Caco-2 (cell line): ENCODE results near the gene PRAF2. TPM values are rescaled to one million over a fixed set of nuclear protein-coding genes. Genes with fewer than 3 reads are reported as not detected.
A peak's percentile ranks its signal among the peaks of the same experiment; 100 is the strongest.

Experiments used
- BruUV-seq: library from RNA; stranded (reverse); fragments of 400-500 nt; replicated peaks from 2 replicates; lab custom pipeline; 2021; lab: Mats Ljungman, UMichigan
- CTCF ChIA-PET: fragments of 300-600 bp; sonication (Branson Sonifier 250); formaldehyde crosslinking; loops from one replicate; lab custom pipeline; 2022; ENCODE audit warnings: antibody characterized with exemption; lab: Charles Lee
- POLR2A ChIA-PET: fragments of 300-600 bp; sonication (Branson Sonifier 250); formaldehyde crosslinking; loops from one replicate; lab custom pipeline; 2022; ENCODE audit warnings: antibody characterized with exemption; lab: Charles Lee
- DNase-seq, 2 experiments: peaks; one replicate each; pipeline versions ENCODE4 v3.0.0 to v3.0.0-alpha.2; 2020 to 2022
- H3K27me3 ChIP-seq: replicated peaks from 2 replicates; pipeline ENCODE4 v1.6.0; 2011; ENCODE audit warnings: low read length; ENCODE audit not compliant: control insufficient read depth, insufficient read depth
- H3K36me3 ChIP-seq: 2 replicates; pipeline ENCODE4 v1.5.1; 2011; ENCODE audit warnings: low read length; ENCODE audit not compliant: control insufficient read depth, insufficient read depth
- H3K4me1 ChIP-seq: fragments of 250-450 bp; sonication (Bioruptor Pico); 2 replicates; pipeline ENCODE4 v1.5.1; 2020; ENCODE audit warnings: mild to moderate bottlenecking
- H3K4me3 ChIP-seq: 2 replicates; pipeline ENCODE4 v1.5.1; 2011; ENCODE audit warnings: low read depth, mild to moderate bottlenecking, control low read depth, low read length
- H3K9me3 ChIP-seq: fragments of 250-450 bp; sonication (Bioruptor Pico); 2 replicates; pipeline ENCODE4 v1.5.1; 2020; ENCODE audit warnings: mild to moderate bottlenecking, moderate library complexity
- H3K27ac Mint-ChIP-seq: one replicate; pipeline ENCODE4 v1.8.0; 2022; ENCODE audit warnings: mixed read lengths; ENCODE audit not compliant: unreplicated experiment
- H3K27me3 Mint-ChIP-seq: one replicate; pipeline ENCODE4 v1.8.0; 2022; ENCODE audit warnings: mixed read lengths; ENCODE audit not compliant: insufficient read depth, unreplicated experiment
- H3K36me3 Mint-ChIP-seq: one replicate; pipeline ENCODE4 v1.8.0; 2022; ENCODE audit warnings: mild to moderate bottlenecking, mixed read lengths; ENCODE audit not compliant: insufficient read depth, unreplicated experiment
- H3K4me1 Mint-ChIP-seq: one replicate; pipeline ENCODE4 v1.8.0; 2022; ENCODE audit warnings: low read depth, mixed read lengths; ENCODE audit not compliant: unreplicated experiment
- H3K4me3 Mint-ChIP-seq: one replicate; pipeline ENCODE4 v1.8.0; 2022; ENCODE audit warnings: mild to moderate bottlenecking, moderate library complexity, mixed read lengths; ENCODE audit not compliant: unreplicated experiment
- H3K9me3 Mint-ChIP-seq: one replicate; pipeline ENCODE4 v1.8.0; 2022; ENCODE audit warnings: mixed read lengths; ENCODE audit not compliant: unreplicated experiment
- CTCF ChIP-seq, 2 experiments: fragments of 200-600 bp in 1 of 2; IDR thresholded peaks; 1 replicate in 1 of 2; 2 replicates in 1 of 2; pipeline versions ENCODE4 v1.5.1 to v1.8.0; 2011 to 2022; ENCODE audit warnings: antibody characterized with exemption in 1 of 2, control low read depth in 1 of 2, inconsistent platforms in 1 of 2, low read depth in 1 of 2, low read length in 1 of 2, mild to moderate bottlenecking in 1 of 2, moderate library complexity in 1 of 2; ENCODE audit not compliant: insufficient read depth in 1 of 2, severe bottlenecking in 1 of 2, unreplicated experiment in 1 of 2
- intact Hi-C: fragments of 100-400 bp; cut with micrococcal nuclease; formaldehyde crosslinking; loops from one replicate; pipeline ENCODE4 v1.10.0; 2022; ENCODE audit not compliant: unreplicated experiment
- total RNA-seq: library from RNA; stranded (reverse); gene quantifications from 2 replicates; pipeline ENCODE4 v1.2.3, GENCODE V29; 2022

PRAF2 gene
- total RNA-seq, 1 experiment from 2014 or later, result 5.4 TPM

DNA sequence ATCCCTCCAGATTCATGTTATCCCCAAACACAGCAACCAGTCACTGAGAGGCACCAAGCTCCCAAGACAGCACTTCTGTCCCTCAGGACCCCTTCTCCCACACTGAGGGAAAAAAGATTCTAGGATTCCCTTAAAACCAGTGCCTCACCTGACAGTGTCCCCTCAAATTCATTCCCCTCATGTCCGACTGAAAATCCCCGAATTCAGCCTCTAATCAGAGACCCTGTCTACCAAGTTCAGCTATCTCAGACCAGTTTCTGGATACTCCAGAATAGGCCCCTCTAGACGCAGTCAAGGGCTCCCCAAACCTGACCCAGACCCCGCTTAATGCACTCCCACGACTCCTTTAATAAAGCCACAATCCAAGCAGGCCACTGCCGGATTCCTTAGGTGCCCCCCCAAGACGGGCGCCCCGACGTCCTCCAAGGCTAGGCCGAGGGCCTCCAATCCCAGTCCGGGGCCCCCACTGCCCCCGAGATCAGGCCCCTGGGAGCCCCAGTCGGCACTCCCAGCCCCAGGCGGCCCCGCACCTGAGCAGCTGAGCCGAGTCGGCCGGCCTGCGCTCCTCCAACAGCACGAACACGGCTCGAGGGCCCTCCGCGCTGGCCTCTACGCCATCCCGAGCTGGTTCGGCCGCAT is 31.1 kb downstream of the PRAF2 start:
- Histone ChIP-seq H3K9me3 (no peaks in the 10 kb centered on the region), H3K27me3 (no peaks in the 10 kb centered on the region), H3K4me1 (peaks cover 16% of the 10 kb centered on the region), H3K36me3 (no peaks in the 10 kb centered on the region), H3K4me3 (peak overlapping the region; percentile 79)
- ChIA-PET CTCF (interaction anchor here (0.6 to 2.1 kb wide), 3 partner anchors 40 to 113 kb away, joined by 3 to 6 read pairs (median 5); no protein-coding TSS in a partner anchor), POLR2A (interaction anchor here (1.2 kb wide), 1 partner anchor 148 kb away, joined by 14 read pairs; no protein-coding TSS in a partner anchor)
- Mint-ChIP-seq H3K9me3 (no peaks in the 10 kb centered on the region), H3K27me3 (no peaks in the 10 kb centered on the region), H3K4me3 (peak overlapping the region; percentile 88), H3K4me1 (peaks cover 7% of the 10 kb centered on the region), H3K27ac (peak overlapping the region; percentile 95), H3K36me3 (peaks cover 38% of the 10 kb centered on the region)
- intact Hi-C loops, result loop anchor here (1.0 to 10.0 kb wide), 7 partner anchors 32 to 145 kb away; partner anchors contain the start of genes GRIPAP1, PIM2, PQBP1 and PRAF2
- TF ChIP-seq CTCF (IDR thresholded peaks at IDR 0.05; ENCODE audit: insufficient read depth in 1 of 2, low read depth in 1 of 2, low read length in 1 of 2, severe bottlenecking in 1 of 2, unreplicated experiment in 1 of 2), result no peak
- BruUV-seq, result TSS peak; percentile 45
- no peak for DNase-seq

GRCh38 chrX:49041744-49042580 is 31.8 kb downstream of the PRAF2 start:
- TSS peak; percentile 55 for BruUV-seq
- no peaks in the 10 kb centered on the region for H3K36me3 ChIP-seq
- H3K4me1 ChIP-seq, result peaks cover 16% of the 10 kb centered on the region
- H3K27me3 ChIP-seq, result no peaks in the 10 kb centered on the region
- DNase-seq, result peak in 1 of 2 experiments; percentile 7
- peak overlapping the region; percentile 95 for H3K27ac Mint-ChIP-seq
- H3K4me3 ChIP-seq, result peak overlapping the region; percentile 79
- ChIA-PET CTCF (no interaction called here), POLR2A (interaction anchor here (0.5 kb wide), 1 partner anchor 444 kb away, joined by 3 read pairs; no protein-coding TSS in a partner anchor)
- H3K9me3 Mint-ChIP-seq, result no peaks in the 10 kb centered on the region
- no peak for TF ChIP-seq CTCF (IDR thresholded peaks at IDR 0.05; ENCODE audit: insufficient read depth in 1 of 2, low read depth in 1 of 2, low read length in 1 of 2, severe bottlenecking in 1 of 2, unreplicated experiment in 1 of 2)
- peaks cover 42% of the 10 kb centered on the region for H3K36me3 Mint-ChIP-seq
- H3K4me1 Mint-ChIP-seq, result peaks cover 7% of the 10 kb centered on the region
- intact Hi-C loops, result loop anchor here (2.0 to 10.0 kb wide), 3 partner anchors 63 to 145 kb away; partner anchors contain the start of genes PQBP1 and TIMM17B
- no peaks in the 10 kb centered on the region for H3K27me3 Mint-ChIP-seq
- H3K4me3 Mint-ChIP-seq, result peak overlapping the region; percentile 88
- no peaks in the 10 kb centered on the region for H3K9me3 ChIP-seq
